ENCODE results near the gene CABP2.

The CABP2 gene

DNA sequence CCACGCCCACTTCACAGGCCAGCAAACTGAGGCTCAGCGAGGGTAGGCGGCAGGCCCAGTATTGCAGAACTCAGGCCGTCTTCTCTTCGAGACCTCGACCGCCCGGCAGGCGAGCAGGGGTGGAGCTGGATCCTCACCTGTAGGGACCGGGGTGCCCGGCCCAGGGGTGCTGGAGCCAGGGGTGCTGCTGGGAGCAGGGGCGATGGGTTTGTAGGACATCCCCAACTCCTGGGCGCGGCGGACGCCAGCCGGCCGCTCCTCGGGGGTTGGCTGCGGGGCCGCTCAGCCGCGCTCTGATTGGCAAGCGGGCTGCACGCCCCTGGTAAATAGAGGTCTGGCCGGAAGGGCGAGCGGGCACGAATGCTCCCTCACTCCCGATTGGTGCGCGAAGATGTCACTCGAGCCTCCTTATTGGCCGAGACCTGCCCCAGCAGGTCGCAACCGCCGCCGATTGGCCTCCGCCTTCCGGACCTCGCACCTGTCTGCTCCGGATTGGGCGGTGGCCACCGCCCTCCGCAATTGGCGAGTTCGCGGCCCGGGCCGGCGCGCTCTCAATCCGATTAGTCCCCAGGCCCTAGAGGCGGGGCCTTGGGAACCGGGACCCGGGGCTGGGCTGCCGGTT lies 15.3 kb downstream of the CABP2 start, which contains the start of gene CDK2AP2:
CDK2AP2 (minus strand) TSS at position 299 of the 622 bp plus-strand sequence; CDS start at position 219, 80 bp downstream.
- DNase-seq (ENCODE audit: low read depth), result peak; percentile 96

DNA sequence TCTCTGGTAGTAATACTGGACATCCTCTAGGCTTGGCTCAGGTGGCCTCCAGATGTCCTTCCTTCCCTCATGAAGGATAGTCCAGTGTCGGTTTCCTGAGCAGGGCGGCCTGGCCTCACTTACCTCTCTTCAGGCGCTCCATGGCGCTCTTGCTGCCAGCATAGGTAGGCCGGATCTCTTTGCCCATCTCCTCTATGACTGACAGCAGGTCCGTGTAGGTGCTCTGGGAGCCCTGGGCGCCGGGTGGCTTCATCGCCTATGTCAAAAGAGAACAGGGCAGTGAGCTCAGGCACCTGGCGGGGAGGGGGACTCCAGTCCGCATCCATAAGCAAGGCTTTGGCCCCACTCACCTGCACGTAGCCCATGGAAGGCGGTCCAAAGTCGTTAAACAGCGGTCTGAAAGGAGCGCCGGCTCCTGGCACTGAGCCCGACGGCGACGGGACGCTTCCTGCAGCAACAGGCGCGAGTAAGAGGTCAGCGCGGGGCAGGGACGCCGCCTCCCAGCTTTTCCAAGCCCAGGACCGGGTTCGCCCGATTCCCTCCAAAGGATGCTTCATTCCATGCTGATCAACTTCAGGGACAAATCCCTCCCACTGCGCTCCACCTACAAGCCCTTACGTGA lies 15.9 kb downstream of the CABP2 start:
- DNase-seq (ENCODE audit: low read depth), result no peak

- DNase-seq (ENCODE audit: low read depth), result no peak
Observed at GRCh38 chr11:67506426-67507051, 16.7 kb downstream of the CABP2 start.

GRCh38 chr11:67505605-67506396 lies 17.4 kb downstream of the CABP2 start:
- DNase-seq (ENCODE audit: low read depth), result peak; percentile 77

DNA sequence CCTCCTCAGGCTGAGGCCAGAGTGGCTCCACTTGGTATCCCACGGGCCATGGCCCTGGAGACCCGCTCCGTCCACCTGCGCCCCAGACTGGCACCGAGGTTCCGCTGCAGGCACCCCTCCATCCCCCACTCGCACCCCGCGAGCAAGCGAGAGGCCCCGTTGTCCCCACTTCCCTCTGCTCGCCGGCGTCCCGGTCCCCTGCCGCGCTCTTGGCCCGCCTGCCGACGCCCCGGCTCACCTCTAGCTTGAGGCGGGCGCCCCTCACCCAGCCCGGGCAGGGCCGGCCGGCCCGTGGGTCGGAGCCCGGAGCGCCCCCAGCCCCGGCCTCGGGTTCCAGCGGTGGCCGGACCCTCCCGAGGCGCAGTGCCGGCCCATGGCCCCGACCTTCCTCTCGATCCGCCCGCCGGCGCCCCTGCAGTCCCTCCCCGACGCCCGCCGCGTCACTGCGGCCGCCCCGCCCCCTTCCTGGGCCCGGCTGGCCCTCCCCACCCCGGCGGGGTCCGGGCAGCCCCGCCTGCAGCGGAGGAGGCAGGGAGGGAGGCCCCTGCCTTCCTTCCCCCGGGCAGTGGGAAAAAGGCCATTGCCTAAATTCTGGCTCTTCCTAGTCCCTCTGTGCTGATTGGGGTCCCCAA lies 18.2 kb downstream of the CABP2 start, which contains the start of gene PITPNM1:
PITPNM1 (minus strand) TSS at position 414 of the 632 bp plus-strand sequence. CDS start 1,183 bp downstream, outside the sequence.
- DNase-seq (ENCODE audit: low read depth), result peak; percentile 42

DNA sequence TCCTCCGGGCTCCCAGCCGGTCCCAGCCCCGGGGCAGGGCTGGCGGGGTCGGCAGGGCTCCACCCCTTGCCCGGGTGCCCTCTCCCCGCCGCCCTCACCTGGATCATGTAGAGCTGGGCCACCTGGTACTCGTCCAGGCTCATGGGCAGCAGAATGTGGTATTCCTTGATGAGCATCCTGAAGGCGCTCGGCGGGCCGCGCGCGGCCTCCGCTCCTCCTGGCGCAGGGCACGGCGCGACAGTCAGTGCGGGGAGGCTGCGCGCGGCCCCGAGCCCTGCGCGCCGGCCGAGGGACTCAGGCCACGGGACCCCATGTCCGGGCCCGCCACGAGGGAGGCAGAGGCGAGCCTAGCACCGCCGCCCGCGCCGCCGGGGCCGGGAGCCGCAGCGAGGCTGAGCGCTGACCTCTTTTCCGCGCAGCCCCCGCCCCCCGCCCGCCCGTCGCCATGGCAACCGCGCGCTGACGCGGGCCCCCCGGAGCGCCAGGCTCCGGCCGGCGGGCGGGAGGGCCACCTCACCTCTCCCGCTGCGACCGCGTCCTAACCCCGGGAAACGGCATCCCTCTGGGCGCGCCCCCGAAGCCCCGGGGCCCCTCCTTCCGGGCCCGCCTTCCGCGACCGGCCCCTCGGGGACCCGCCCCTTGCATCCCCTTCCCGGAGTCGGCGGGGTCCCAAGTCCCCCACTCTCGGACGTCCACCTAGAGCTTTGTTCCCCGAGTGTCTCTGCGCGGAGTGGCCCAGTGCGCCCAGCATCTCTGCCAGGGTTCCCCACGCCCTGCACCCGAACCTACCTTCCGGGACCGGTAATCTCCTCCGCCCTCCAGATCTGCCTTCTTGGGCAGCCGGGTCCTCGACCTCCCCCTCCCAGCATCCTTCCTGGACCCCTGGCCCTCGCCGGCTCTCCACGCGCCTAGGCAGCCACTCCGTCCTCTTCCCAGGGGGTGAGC lies 19.0 kb downstream of the CABP2 start:
- no peak for DNase-seq (ENCODE audit: low read depth)

GRCh38 chr11:67503119-67504004 lies 19.9 kb downstream of the CABP2 start:
- no peak for DNase-seq (ENCODE audit: low read depth)

DNA sequence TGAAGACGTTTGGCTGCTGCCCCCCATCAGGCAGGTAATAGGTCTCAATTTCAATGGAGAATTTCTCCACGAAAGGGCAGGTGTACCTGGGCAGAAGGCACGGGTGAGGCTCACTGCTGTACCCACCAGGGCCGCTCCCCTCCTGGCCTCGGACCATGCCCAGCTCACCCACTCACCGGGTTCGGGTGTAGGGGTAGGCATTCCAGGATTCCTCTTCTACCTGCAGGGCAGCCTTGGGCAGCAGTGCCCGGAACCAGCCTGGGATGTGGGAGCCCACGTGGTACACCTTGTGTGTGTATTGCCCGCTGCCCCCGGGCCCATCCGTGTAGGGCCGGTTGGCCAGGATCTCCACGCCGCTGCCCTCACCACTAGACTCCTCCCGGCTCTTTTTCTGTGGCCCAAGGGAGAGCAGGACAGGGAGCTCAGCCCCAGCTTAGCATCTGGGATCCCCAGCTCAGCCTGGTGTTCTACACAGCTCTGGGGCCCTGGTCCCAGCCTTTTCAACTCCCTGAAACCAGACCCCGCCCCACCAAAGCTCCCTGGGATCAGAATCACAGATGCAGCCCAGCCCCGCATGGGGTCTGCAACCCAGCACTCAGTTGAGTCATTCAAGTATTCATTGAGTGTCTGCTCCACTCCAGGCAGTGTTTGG lies 20.8 kb downstream of the CABP2 start:
- DNase-seq (ENCODE audit: low read depth), result no peak

DNA sequence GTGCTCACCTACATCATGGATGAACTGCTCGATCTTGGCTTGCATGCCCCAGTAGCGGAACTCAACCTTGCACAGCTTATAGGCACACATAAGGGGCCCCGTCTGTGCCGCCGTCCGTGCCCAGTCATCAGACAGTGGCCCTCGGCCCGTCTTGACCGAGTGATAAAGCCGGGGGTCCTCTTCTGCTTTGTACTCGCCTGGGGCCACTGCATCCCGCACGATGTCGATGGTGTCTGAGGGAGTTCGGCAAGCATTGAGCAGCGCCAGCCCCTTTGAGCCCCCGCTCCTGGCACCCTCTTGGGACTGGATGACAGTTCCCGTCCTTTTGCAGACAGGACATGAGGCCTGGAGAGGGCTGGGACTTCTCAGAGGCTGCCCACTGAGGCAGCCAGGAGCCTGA lies 21.4 kb downstream of the CABP2 start:
- DNase-seq (ENCODE audit: low read depth), result no peak

DNA sequence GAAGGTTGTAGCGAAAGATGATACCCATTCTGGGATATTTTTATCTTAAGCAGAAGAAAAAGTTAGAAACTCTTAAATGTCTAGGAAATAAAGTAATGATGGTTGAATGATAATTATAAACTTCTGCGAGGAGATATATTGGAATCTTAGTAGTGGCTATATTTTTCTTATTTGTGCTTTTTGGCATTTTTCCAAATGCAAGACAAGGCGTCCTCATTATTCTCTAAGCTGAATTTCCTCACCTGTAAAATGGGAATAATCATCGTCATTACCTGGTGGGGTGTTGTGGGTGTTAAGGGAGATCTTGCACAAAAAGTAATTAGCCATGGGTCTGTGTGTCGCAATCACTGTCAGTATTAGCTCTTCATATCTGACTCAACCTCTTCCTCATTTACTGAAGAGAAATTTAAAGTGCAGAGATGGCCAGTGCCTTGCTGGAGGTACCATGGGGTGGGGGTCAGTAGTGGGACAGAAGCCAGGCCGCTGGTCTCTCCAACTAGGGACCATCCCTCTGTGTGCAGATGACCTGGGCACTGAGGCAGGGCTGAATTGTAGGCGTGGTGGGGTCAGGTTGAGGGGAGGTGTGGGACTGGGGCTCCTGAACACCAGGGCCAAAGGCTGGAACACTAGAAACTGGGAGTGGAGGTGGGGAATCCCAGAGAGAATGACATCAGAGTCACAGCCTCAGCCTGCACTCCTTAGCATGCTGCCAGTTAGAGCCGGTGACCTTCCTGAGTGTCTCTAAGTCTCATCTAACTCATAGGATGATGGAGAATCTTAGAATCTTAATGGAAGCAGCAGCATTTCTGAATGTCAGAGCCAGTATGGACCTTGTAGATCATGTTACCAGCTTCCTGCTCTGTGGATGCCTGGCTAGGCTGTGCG lies 22.2 kb downstream of the CABP2 start:
- no peak for DNase-seq (ENCODE audit: low read depth)

DNA sequence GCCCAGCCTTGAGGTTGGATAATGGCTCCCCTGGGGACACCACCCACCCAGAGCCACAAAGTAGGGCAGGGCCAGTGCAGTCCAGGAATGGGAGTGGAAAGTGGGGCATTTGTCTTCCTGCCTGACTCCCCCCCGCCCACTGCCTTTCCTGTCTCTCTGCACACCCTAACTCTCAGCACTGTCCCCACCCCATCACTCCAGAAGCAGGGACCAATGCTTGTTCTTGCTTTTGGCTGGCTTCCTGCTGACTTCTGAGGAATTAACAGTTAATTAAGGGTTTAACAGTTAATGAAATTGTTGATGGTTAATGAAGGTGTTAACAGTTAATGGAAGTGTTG lies 22.8 kb downstream of the CABP2 start:
- no peak for DNase-seq (ENCODE audit: low read depth)

DNA sequence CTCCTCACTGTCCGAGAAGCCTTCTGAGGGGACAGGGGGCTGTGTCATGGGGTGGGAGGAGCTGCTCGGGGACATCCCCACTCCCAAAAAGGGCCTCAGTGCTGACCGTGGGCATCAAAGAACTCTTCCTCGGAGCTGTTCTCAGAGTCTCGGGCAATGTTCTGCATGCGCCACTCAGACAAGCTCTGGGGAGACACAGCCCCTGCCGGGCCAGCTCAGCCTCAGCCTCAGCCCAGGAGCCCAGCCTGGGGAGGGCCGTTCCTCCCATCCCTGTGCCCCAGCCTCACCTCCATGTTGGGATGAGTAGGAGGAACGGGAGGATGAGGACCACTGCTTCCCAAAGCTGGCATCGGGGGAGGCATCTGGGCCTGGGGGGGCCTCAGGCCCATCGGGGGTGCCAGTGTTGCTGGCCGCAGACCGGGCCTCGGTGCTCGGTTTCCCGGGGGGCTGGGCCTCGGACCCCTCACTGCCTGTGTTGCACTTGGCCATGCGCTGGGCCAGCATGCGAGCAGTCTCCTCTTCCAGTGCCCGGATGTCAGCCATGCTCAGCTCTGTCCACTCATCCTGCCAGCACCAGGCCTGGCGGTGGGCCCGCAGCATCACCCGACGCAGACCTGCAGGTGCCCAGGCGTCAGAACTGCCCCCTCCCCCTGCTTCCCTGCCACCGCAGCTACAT lies 23.3 kb downstream of the CABP2 start:
- DNase-seq (ENCODE audit: low read depth), result no peak

- DNase-seq (ENCODE audit: low read depth), result no peak
Observed at GRCh38 chr11:67498544-67498972, 24.7 kb downstream of the CABP2 start.

DNA sequence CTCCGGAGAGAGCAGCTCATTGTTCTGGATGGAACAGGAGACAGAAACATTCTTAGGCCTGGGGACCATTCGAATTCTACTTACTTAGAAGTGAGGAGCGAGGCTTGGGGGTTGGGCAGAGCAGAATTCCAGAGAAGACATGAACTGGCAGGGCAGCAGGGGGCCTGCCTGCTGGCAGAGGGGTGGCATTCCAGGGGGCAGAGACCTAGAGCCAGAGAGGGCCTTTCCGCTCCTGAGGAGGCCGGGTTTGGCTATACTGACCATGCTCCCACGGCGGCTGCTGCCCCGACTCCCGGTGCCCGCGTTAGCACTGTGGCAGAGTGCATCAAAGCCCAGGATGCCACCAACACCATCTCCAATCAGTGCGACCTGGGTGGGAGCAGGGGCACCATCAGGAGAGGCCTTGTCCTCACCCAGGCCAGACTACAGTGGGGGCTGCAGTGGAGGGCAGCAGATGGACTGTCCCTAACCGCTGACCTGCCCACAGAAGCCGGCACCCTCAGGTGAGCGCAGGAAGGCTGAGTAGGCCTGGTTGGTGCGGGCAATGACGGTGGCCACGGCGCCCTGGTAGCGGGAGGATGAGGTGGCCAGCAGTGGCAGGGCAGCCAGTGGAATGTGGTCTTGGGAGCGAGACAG lies 25.5 kb downstream of the CABP2 start:
- DNase-seq (ENCODE audit: low read depth), result no peak

DNA sequence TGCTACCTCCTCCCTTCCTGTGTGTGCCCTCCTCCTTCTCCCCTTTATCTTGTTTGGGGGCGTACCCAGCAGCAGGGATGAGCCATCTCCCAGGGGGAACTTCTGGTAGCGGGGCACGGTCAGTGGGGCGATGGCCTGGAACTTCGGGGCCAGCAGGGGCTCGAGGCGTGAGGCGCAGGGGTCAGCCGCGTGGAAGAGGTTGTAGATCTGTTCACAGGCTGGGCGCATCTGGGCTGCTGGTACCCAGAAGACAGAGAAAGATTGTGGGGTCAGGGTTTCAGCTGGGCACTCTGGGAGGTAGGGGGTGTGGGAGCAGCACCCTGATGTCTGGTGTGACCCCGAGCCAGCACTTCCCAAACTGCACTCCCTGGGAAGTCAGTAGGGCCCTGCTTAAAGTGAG lies 27.1 kb downstream of the CABP2 start:
- no peak for DNase-seq (ENCODE audit: low read depth)

- no peak for DNase-seq (ENCODE audit: low read depth)
Observed at GRCh38 chr11:67495234-67496005, 27.8 kb downstream of the CABP2 start.

All from stimulated activated CD8-positive, alpha-beta memory T cell treated with anti-CD3 and anti-CD28 coated beads, Interleukin-7, amount 100 ng/mL, for 24 hours (primary cell).